CD4-positive, CD25-positive, alpha-beta regulatory T cell (primary cell): ENCODE data around the gene KCND3. TPM values are rescaled to one million over a fixed set of nuclear protein-coding genes. Genes with fewer than 3 reads are reported as not detected.

Experiments
- ATAC-seq, 2 donors: fragments of 150-1000 bp; cut with Tn5 transposase; one replicate each; pipeline ENCODE4 v1.10.0; 2021; ENCODE audit warnings: low read depth in 2 of 2, moderate number of reproducible peaks in 2 of 2, moderate library complexity in 1 of 2
- DNase-seq, 3 donors: peaks; one replicate each; pipeline versions ENCODE4 v3.0.0 to v3.0.0-alpha.2; 2012 to 2022; ENCODE audit warnings: mixed read lengths in 1 of 3
- H3K27ac ChIP-seq: one replicate; pipeline ENCODE4 v1.7.0; 2013; ENCODE audit warnings: mild to moderate bottlenecking, low read length; ENCODE audit not compliant: insufficient read depth, poor library complexity, severe bottlenecking
- H3K27me3 ChIP-seq: one replicate; pipeline ENCODE4 v1.7.0; 2013; ENCODE audit warnings: low read length; ENCODE audit not compliant: control insufficient read depth, insufficient read depth
- H3K36me3 ChIP-seq: one replicate; pipeline ENCODE4 v1.7.0; 2013; ENCODE audit warnings: mild to moderate bottlenecking, low read length, moderate library complexity; ENCODE audit not compliant: control insufficient read depth, insufficient read depth
- H3K4me1 ChIP-seq: 2 replicates; pipeline ENCODE4 v1.7.0; 2013; ENCODE audit warnings: mild to moderate bottlenecking, low read length; ENCODE audit not compliant: insufficient read depth, control insufficient read depth, poor library complexity, severe bottlenecking
- H3K4me3 ChIP-seq: one replicate; pipeline ENCODE4 v1.7.0; 2013; ENCODE audit warnings: low read depth, mild to moderate bottlenecking, low read length, moderate library complexity
- H3K9me3 ChIP-seq, 2 experiments: 1 replicate in 1 of 2; 2 replicates in 1 of 2; pipeline ENCODE4 v1.7.0; 2013; ENCODE audit warnings: low read length in 2 of 2, mild to moderate bottlenecking in 1 of 2, moderate library complexity in 1 of 2; ENCODE audit not compliant: control insufficient read depth in 2 of 2
- H3K27ac Mint-ChIP-seq, 3 donors: one replicate each; pipeline ENCODE4 v1.8.0; 2020 to 2022; ENCODE audit warnings: mild to moderate bottlenecking in 3 of 3, mixed read lengths in 3 of 3, moderate library complexity in 2 of 3
- H3K27me3 Mint-ChIP-seq: one replicate; pipeline ENCODE4 v1.8.0; 2022; ENCODE audit warnings: mild to moderate bottlenecking, mixed read lengths
- H3K36me3 Mint-ChIP-seq: one replicate; pipeline ENCODE4 v1.8.0; 2020; ENCODE audit warnings: mixed read lengths
- H3K4me1 Mint-ChIP-seq, 4 donors: one replicate each; pipeline ENCODE4 v1.8.0; 2020 to 2022; ENCODE audit warnings: mixed read lengths in 4 of 4, mild to moderate bottlenecking in 1 of 4
- H3K4me3 Mint-ChIP-seq, 4 donors: one replicate each; pipeline ENCODE4 v1.8.0; 2020 to 2022; ENCODE audit warnings: mild to moderate bottlenecking in 4 of 4, mixed read lengths in 4 of 4, moderate library complexity in 3 of 4
- H3K9me3 Mint-ChIP-seq, 7 donors: one replicate each; pipeline ENCODE4 v1.8.0; 2020 to 2022; ENCODE audit warnings: mixed read lengths in 7 of 7, mild to moderate bottlenecking in 3 of 7, moderate library complexity in 2 of 7
- polyA plus RNA-seq, 4 donors: library from polyadenylated mRNA; unstranded; fragments of 300-500 nt; fragmentation: Illumina TruSeq; gene quantifications; one replicate each; pipeline ENCODE4 v1.2.3, GENCODE V29; 2021
- total RNA-seq: library from RNA; stranded (reverse); gene quantifications from one replicate; pipeline ENCODE4 v1.2.3, GENCODE V29; 2022

The KCND3 gene
- total and polyA plus RNA-seq, 5 donors from 2014 or later, result 0.02 to 0.10 (median 0.07) TPM; not detected in 2

- no peak for ATAC-seq
- no peaks in the 10 kb centered on the region for H3K36me3 Mint-ChIP-seq
- no peak overlapping the region for H3K4me3 Mint-ChIP-seq
These were observed 132.2 kb downstream of the KCND3 start for GRCh38 chr1:111857194-111857651.

GRCh38 chr1:111856411-111857185 lies 132.9 kb downstream of the KCND3 start:
- ATAC-seq (no peak), DNase-seq (no peak)
- Histone ChIP-seq H3K36me3 (no peaks in the 10 kb centered on the region), H3K9me3 (no peaks in the 10 kb centered on the region), H3K4me1 (no peaks in the 10 kb centered on the region), H3K4me3 (no peak overlapping the region), H3K27me3 (peaks cover 4% of the 10 kb centered on the region), H3K27ac (no peak overlapping the region)
- Mint-ChIP-seq H3K27me3 (peaks cover 4% of the 10 kb centered on the region), H3K9me3 (peaks cover 0 to 3% (median 0%) of the 10 kb centered on the region in 7 donors), H3K36me3 (no peaks in the 10 kb centered on the region), H3K27ac (no peak overlapping the region), H3K4me3 (no peak overlapping the region), H3K4me1 (no peaks in the 10 kb centered on the region)

More at GRCh38 chr1:111857194-111857651, 132.2 kb downstream of the KCND3 start:
- peaks cover 4% of the 10 kb centered on the region for H3K27me3 Mint-ChIP-seq
- H3K9me3 ChIP-seq, result no peaks in the 10 kb centered on the region
- no peak overlapping the region for H3K4me3 ChIP-seq
- no peak overlapping the region for H3K27ac Mint-ChIP-seq
- peaks cover 4% of the 10 kb centered on the region for H3K27me3 ChIP-seq
- no peak overlapping the region for H3K27ac ChIP-seq
- no peaks in the 10 kb centered on the region for H3K4me1 ChIP-seq
- H3K9me3 Mint-ChIP-seq, result peaks cover 0 to 3% (median 0%) of the 10 kb centered on the region in 7 donors
- H3K4me1 Mint-ChIP-seq, result no peaks in the 10 kb centered on the region
- H3K36me3 ChIP-seq, result no peaks in the 10 kb centered on the region
- DNase-seq, result no peak

GRCh38 chr1:111855260-111855659 lies 134.2 kb downstream of the KCND3 start:
- no peaks in the 10 kb centered on the region for H3K9me3 ChIP-seq
- Mint-ChIP-seq H3K4me3 (no peak overlapping the region), H3K9me3 (peaks cover 0 to 3% (median 0%) of the 10 kb centered on the region in 7 donors), H3K36me3 (no peaks in the 10 kb centered on the region), H3K4me1 (no peaks in the 10 kb centered on the region), H3K27me3 (peaks cover 4% of the 10 kb centered on the region), H3K27ac (no peak overlapping the region)
- H3K27me3 ChIP-seq, result peaks cover 2% of the 10 kb centered on the region
- no peak overlapping the region for H3K4me3 ChIP-seq
- DNase-seq (no peak), ATAC-seq (no peak)
- no peaks in the 10 kb centered on the region for H3K4me1 ChIP-seq
- H3K27ac ChIP-seq, result no peak overlapping the region
- H3K36me3 ChIP-seq, result no peaks in the 10 kb centered on the region

- H3K27ac ChIP-seq, result no peak overlapping the region
- H3K36me3 ChIP-seq, result no peaks in the 10 kb centered on the region
- Mint-ChIP-seq H3K9me3 (peaks cover 0 to 3% (median 0%) of the 10 kb centered on the region in 7 donors), H3K4me1 (no peaks in the 10 kb centered on the region), H3K27ac (no peak overlapping the region), H3K4me3 (no peak overlapping the region), H3K27me3 (peaks cover 4% of the 10 kb centered on the region), H3K36me3 (no peaks in the 10 kb centered on the region)
- no peak for DNase-seq
- no peaks in the 10 kb centered on the region for H3K9me3 ChIP-seq
- ATAC-seq, result no peak
- peaks cover 2% of the 10 kb centered on the region for H3K27me3 ChIP-seq
- H3K4me1 ChIP-seq, result no peaks in the 10 kb centered on the region
- H3K4me3 ChIP-seq, result no peak overlapping the region
These were observed 137.2 kb downstream of the KCND3 start for GRCh38 chr1:111852261-111852721.

- Histone ChIP-seq H3K4me3 (no peak overlapping the region), H3K27me3 (peaks cover 2% of the 10 kb centered on the region), H3K36me3 (no peaks in the 10 kb centered on the region), H3K9me3 (no peaks in the 10 kb centered on the region), H3K4me1 (no peaks in the 10 kb centered on the region), H3K27ac (no peak overlapping the region)
- ATAC-seq (no peak), DNase-seq (no peak)
- peaks cover 0 to 3% (median 0%) of the 10 kb centered on the region in 7 donors for H3K9me3 Mint-ChIP-seq
- no peak overlapping the region for H3K27ac Mint-ChIP-seq
- no peaks in the 10 kb centered on the region for H3K4me1 Mint-ChIP-seq
- H3K36me3 Mint-ChIP-seq, result no peaks in the 10 kb centered on the region
- peaks cover 4% of the 10 kb centered on the region for H3K27me3 Mint-ChIP-seq
- no peak overlapping the region for H3K4me3 Mint-ChIP-seq
These were observed 137.9 kb downstream of the KCND3 start for GRCh38 chr1:111851552-111851951.

GRCh38 chr1:111850109-111850508 lies 139.4 kb downstream of the KCND3 start:
- no peaks in the 10 kb centered on the region for H3K36me3 ChIP-seq
- no peaks in the 10 kb centered on the region for H3K36me3 Mint-ChIP-seq
- H3K4me1 Mint-ChIP-seq, result no peaks in the 10 kb centered on the region
- no peak overlapping the region for H3K27ac ChIP-seq
- no peaks in the 10 kb centered on the region for H3K9me3 ChIP-seq
- H3K27me3 Mint-ChIP-seq, result peaks cover 4% of the 10 kb centered on the region
- no peak for ATAC-seq
- H3K4me1 ChIP-seq, result no peaks in the 10 kb centered on the region
- no peak for DNase-seq
- peaks cover 2% of the 10 kb centered on the region for H3K27me3 ChIP-seq
- H3K4me3 Mint-ChIP-seq, result no peak overlapping the region
- H3K27ac Mint-ChIP-seq, result no peak overlapping the region
- no peak overlapping the region for H3K4me3 ChIP-seq
- H3K9me3 Mint-ChIP-seq, result no peaks in the 10 kb centered on the region

GRCh38 chr1:111848852-111849545 lies 140.5 kb downstream of the KCND3 start:
- H3K4me1 Mint-ChIP-seq, result no peaks in the 10 kb centered on the region
- Histone ChIP-seq H3K4me1 (no peaks in the 10 kb centered on the region), H3K36me3 (no peaks in the 10 kb centered on the region), H3K27me3 (peaks cover 6% of the 10 kb centered on the region), H3K4me3 (no peak overlapping the region), H3K9me3 (no peaks in the 10 kb centered on the region), H3K27ac (no peak overlapping the region)
- ATAC-seq (no peak), DNase-seq (no peak)
- H3K4me3 Mint-ChIP-seq, result no peak overlapping the region
- no peak overlapping the region for H3K27ac Mint-ChIP-seq
- H3K27me3 Mint-ChIP-seq, result peaks cover 11% of the 10 kb centered on the region
- no peaks in the 10 kb centered on the region for H3K36me3 Mint-ChIP-seq
- H3K9me3 Mint-ChIP-seq, result no peaks in the 10 kb centered on the region
